ENCODE results near the gene SPANXN3. TPM values are rescaled to one million over a fixed set of nuclear protein-coding genes. Genes with fewer than 3 reads are reported as not detected.

The SPANXN3 gene, protein sequence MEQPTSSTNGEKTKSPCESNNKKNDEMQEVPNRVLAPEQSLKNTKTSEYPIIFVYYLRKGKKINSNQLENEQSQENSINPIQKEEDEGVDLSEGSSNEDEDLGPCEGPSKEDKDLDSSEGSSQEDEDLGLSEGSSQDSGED
- total RNA-seq, result not detected

DNA sequence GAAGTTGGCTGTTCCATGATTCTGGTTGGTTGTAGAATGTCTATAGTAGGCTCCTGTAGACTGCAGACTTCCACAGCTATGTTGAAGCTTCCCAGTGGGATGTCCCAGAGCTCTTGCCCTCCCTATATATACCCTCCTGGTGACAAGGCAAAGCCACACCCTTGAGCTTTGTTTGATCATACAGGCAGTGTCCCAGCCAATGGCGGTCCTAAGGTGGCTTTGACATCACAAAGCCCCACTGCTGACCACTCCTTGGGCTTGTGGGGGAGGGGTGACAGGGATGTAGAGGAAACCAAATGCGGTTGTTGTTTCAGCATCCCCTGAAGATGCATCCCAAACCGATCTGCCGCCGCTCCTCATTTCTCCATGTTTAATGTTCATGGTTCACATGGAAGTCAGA is at the start of gene SPANXN3:
Gene SPANXN3 (minus strand): TSS at position 101 of the 400 bp plus-strand sequence. CDS start 84 bp downstream, at position 17.

Other genes starting within 250 kb of the SPANXN3 start
- gene SLITRK4, start 118.6 kb upstream of the SPANXN3 start, total RNA-seq, result 41.3 TPM
- not detected for gene SPANXN2, start 203.3 kb upstream of the SPANXN3 start, total RNA-seq

Measured in parietal lobe (tissue), 1 donor.